SK-N-SH treated with all-trans-retinoic acid at 6 μM for 48 hours (cell line): ENCODE results near the gene ULBP1.
"Not testable (repeated sequence)": the region's sequence is repeated elsewhere in the genome, so short reads cannot be mapped to it uniquely, and the experiment has no call there.

Source experiments
- ATAC-seq: fragments of 200-7000 bp; cut with Tn5 transposase; 3 replicates; pipeline ENCODE4 v1.9.1; 2020; ENCODE audit warnings: mild to moderate bottlenecking, moderate library complexity
- ARNTL ChIP-seq: fragments of 450-650 bp; formaldehyde crosslinking; IDR thresholded peaks from 2 replicates; pipeline ENCODE4 v1.5.0; 2020; ENCODE audit warnings: low read depth, mild to moderate bottlenecking, moderate library complexity, borderline replicate concordance
- BACH2 ChIP-seq: fragments of 250-450 bp; sonication (Bioruptor Pico); IDR thresholded peaks from 2 replicates; pipeline ENCODE4 v1.9.0; 2021; ENCODE audit warnings: mild to moderate bottlenecking, borderline replicate concordance
- CSDC2 ChIP-seq: fragments of 250-450 bp; sonication (Bioruptor Pico); IDR thresholded peaks from 2 replicates; pipeline ENCODE4 v1.5.0; 2020; ENCODE audit warnings: mild to moderate bottlenecking, moderate library complexity
- ESRRG ChIP-seq: fragments of 250-450 bp; sonication (Bioruptor Pico); IDR thresholded peaks from 2 replicates; pipeline ENCODE4 v1.6.1; 2021; ENCODE audit warnings: mild to moderate bottlenecking
- GLIS3 ChIP-seq: fragments of 250-450 bp; sonication (Bioruptor Pico); IDR thresholded peaks from 2 replicates; pipeline ENCODE4 v1.5.0; 2020; ENCODE audit warnings: mild to moderate bottlenecking, moderate library complexity
- OSR1 ChIP-seq: fragments of 250-450 bp; sonication (Bioruptor Pico); IDR thresholded peaks from 2 replicates; pipeline ENCODE4 v1.8.0; 2022; ENCODE audit warnings: moderate library complexity, mild to moderate bottlenecking, inconsistent platforms
- PPARA ChIP-seq: fragments of 250-450 bp; sonication (Bioruptor Pico); IDR thresholded peaks from 2 replicates; pipeline ENCODE4 v1.5.0; 2020; ENCODE audit warnings: mild to moderate bottlenecking, borderline replicate concordance
- RARB ChIP-seq: fragments of 250-450 bp; sonication (Bioruptor Pico); IDR thresholded peaks from 2 replicates; pipeline ENCODE4 v1.8.0; 2021; ENCODE audit warnings: mild to moderate bottlenecking, moderate library complexity
- SNAI2 ChIP-seq: fragments of 250-450 bp; sonication (Bioruptor Pico); IDR thresholded peaks from 2 replicates; pipeline ENCODE4 v1.5.0; 2020; ENCODE audit warnings: mild to moderate bottlenecking, moderate library complexity
- TCF4 ChIP-seq: fragments of 250-450 bp; sonication (Bioruptor Pico); IDR thresholded peaks from 2 replicates; pipeline ENCODE4 v1.8.0; 2021; ENCODE audit warnings: mild to moderate bottlenecking, moderate library complexity, borderline replicate concordance
- TOX ChIP-seq: fragments of 250-450 bp; sonication (Bioruptor Pico); IDR thresholded peaks from 2 replicates; pipeline ENCODE4 v1.8.0; 2021; ENCODE audit warnings: mild to moderate bottlenecking, moderate library complexity, borderline replicate concordance
- ZC3H10 ChIP-seq: fragments of 250-450 bp; sonication (Bioruptor Pico); IDR thresholded peaks from 2 replicates; pipeline ENCODE4 v1.5.1; 2021; ENCODE audit warnings: mild to moderate bottlenecking, moderate library complexity
- ZFP3 ChIP-seq: fragments of 250-450 bp; sonication (Bioruptor Pico); IDR thresholded peaks from 2 replicates; pipeline ENCODE4 v1.5.0; 2020; ENCODE audit warnings: mild to moderate bottlenecking, moderate library complexity
- ZFP30 ChIP-seq: fragments of 450-650 bp; formaldehyde crosslinking; IDR thresholded peaks from 2 replicates; pipeline ENCODE4 v1.5.0; 2022; ENCODE audit warnings: mild to moderate bottlenecking, moderate library complexity
- ZNF565 ChIP-seq: fragments of 450-650 bp; formaldehyde crosslinking; conservative IDR thresholded peaks from 2 replicates; pipeline ENCODE4 v1.5.0; 2020; ENCODE audit warnings: low read depth, mild to moderate bottlenecking, moderate library complexity
- ZNF70 ChIP-seq: fragments of 450-650 bp; formaldehyde crosslinking; IDR thresholded peaks from 2 replicates; pipeline ENCODE4 v1.5.0; 2020; ENCODE audit warnings: mild to moderate bottlenecking, moderate library complexity
- ZNF8 ChIP-seq: fragments of 450-650 bp; formaldehyde crosslinking; IDR thresholded peaks from 2 replicates; pipeline ENCODE4 v1.5.0; 2020; ENCODE audit warnings: mild to moderate bottlenecking, moderate library complexity
- TF ChIP-seq, protein P1 (sequence below): fragments of 250-450 bp; sonication (Bioruptor Pico); IDR thresholded peaks from 2 replicates; pipeline ENCODE4 v1.5.1; 2021; ENCODE audit warnings: mild to moderate bottlenecking, moderate library complexity
- TF ChIP-seq, protein P2 (sequence below): fragments of 250-450 bp; sonication (Bioruptor Pico); IDR thresholded peaks from 2 replicates; pipeline ENCODE4 v1.5.1; 2020; ENCODE audit warnings: low read depth, mild to moderate bottlenecking, moderate library complexity
- TF ChIP-seq, protein P3 (sequence below): fragments of 250-450 bp; sonication (Bioruptor Pico); IDR thresholded peaks from 2 replicates; pipeline ENCODE4 v1.8.0; 2020; ENCODE audit warnings: mild to moderate bottlenecking, moderate library complexity, borderline replicate concordance
- TF ChIP-seq, protein P4 (sequence below): fragments of 250-450 bp; sonication (Bioruptor Pico); IDR thresholded peaks from 2 replicates; pipeline ENCODE4 v1.5.0; 2020; ENCODE audit warnings: mild to moderate bottlenecking, moderate library complexity
- TF ChIP-seq, protein P5 (sequence below): fragments of 250-450 bp; sonication (Bioruptor Pico); IDR thresholded peaks from 2 replicates; pipeline ENCODE4 v1.8.0; 2021; ENCODE audit warnings: low read depth, mild to moderate bottlenecking, moderate library complexity, borderline replicate concordance

The ULBP1 gene

DNA sequence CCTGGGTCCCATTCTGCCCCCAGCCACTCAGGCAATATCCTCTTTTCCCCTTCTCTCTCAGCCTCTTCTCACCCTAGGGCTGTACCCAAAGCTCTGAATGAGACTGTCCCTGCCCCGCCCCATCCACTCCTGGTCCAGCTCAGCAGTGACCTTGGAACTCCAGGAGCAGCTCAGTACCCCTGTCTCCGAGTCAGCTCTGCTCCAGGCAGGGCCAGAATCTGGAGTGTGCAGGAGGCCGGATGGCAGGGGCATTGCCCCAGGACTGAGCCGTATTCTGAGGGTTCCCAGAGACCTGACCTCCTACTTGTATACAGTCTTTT, 38.9 kb upstream of the ULBP1 start (continued):
- TF ChIP-seq ZFP3 (CRISPR knock-in tag) (no peak), ESRRG (CRISPR knock-in tag) (no peak), ZFP30 (no peak)

DNA sequence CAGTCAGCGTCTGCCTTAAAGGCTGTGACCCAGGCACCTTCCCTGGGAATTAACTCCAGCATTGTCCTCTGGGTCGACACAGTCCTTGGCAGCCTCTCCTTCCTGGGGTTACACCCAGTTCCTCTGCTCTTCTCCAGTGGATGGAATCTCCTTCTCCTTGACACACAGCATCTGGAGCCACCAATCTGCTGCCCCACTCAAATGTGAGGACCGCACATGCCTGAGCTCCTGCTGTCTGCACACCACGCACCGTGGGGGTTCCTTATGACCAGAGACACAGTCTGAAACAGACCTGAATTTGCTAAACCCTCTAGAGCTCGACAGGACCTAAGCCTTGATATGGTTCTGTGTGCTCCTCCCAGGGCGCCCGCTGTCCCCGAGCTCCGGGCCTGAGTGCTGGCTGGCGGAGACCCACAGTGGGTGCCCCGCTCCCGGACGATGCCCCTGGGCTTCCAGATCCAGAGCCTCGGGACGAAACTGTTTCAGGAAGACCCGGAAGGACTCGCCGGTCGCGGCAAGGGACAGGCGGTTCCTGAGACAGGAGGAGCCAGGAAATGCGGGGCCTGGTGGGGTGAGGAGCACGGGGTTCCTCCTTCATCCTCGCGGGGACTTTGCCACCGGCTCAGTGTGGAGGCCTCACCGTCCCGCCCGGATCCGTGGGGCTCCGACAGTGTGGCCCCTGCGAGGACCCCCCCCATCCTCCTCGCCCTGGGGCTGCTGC, 38.3 kb upstream of the ULBP1 start:
- peak; percentile 1; the same call in 2 of the 3 replicates for ATAC-seq
- TF ChIP-seq OSR1 (no peak), GLIS3 (CRISPR knock-in tag) (no peak), TCF4 (CRISPR knock-in tag) (no peak), SNAI2 (no peak), PPARA (CRISPR knock-in tag) (no peak), TOX (CRISPR knock-in tag) (no peak), ZNF8 (CRISPR knock-in tag) (no peak), ZNF70 (CRISPR knock-in tag) (no peak), RARB (CRISPR knock-in tag) (no peak), CSDC2 (CRISPR knock-in tag) (no peak)
- TF ChIP-seq, protein P1, sequence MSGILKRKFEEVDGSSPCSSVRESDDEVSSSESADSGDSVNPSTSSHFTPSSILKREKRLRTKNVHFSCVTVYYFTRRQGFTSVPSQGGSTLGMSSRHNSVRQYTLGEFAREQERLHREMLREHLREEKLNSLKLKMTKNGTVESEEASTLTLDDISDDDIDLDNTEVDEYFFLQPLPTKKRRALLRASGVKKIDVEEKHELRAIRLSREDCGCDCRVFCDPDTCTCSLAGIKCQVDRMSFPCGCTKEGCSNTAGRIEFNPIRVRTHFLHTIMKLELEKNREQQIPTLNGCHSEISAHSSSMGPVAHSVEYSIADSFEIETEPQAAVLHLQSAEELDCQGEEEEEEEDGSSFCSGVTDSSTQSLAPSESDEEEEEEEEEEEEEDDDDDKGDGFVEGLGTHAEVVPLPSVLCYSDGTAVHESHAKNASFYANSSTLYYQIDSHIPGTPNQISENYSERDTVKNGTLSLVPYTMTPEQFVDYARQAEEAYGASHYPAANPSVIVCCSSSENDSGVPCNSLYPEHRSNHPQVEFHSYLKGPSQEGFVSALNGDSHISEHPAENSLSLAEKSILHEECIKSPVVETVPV (CRISPR knock-in tag), result no peak
- TF ChIP-seq, protein P2, sequence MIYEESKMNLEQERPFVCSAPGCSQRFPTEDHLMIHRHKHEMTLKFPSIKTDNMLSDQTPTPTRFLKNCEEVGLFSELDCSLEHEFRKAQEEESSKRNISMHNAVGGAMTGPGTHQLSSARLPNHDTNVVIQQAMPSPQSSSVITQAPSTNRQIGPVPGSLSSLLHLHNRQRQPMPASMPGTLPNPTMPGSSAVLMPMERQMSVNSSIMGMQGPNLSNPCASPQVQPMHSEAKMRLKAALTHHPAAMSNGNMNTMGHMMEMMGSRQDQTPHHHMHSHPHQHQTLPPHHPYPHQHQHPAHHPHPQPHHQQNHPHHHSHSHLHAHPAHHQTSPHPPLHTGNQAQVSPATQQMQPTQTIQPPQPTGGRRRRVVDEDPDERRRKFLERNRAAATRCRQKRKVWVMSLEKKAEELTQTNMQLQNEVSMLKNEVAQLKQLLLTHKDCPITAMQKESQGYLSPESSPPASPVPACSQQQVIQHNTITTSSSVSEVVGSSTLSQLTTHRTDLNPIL (CRISPR knock-in tag), result no peak
- TF ChIP-seq, protein P3, sequence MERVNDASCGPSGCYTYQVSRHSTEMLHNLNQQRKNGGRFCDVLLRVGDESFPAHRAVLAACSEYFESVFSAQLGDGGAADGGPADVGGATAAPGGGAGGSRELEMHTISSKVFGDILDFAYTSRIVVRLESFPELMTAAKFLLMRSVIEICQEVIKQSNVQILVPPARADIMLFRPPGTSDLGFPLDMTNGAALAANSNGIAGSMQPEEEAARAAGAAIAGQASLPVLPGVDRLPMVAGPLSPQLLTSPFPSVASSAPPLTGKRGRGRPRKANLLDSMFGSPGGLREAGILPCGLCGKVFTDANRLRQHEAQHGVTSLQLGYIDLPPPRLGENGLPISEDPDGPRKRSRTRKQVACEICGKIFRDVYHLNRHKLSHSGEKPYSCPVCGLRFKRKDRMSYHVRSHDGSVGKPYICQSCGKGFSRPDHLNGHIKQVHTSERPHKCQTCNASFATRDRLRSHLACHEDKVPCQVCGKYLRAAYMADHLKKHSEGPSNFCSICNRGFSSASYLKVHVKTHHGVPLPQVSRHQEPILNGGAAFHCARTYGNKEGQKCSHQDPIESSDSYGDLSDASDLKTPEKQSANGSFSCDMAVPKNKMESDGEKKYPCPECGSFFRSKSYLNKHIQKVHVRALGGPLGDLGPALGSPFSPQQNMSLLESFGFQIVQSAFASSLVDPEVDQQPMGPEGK, result no peak

DNA sequence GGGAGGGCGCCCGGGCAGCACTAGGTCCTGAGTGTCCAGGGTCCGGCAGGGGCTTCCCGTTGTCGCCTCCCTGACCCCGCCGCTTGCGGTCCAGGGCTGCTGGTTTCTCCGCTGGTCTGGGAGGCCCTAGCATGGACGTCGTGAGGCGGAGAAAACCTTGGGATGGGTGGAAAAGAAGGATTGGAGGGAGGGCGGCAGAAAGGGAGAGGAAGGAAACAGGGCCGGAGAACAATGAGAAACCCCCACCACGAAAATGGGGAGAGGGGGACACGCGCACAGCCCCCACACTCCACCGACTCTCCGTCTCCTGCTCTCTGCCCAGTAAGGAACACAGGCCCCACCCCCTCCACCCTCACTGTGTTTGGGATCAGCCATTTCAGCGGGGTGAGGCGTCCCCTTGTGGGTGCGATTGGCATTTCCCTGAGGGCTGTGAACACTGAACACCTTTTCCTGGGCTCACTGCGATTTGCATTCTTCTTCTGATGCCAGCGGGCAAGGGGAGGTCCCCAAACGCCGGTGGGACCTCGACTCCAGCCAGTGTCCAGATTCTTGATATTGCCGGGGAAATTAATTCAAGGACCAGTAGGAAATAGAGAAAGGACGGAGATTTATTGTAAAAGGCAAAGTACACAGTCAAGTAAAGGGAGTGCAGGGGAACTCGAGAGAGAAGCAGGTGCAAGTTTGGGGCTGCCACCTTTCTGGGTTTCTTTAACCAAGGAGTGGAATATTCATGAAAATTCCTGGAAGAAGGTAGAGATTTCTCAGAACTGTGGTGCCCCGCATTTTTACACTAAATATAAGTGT, 37.6 kb upstream of the ULBP1 start:
- no peak for TF ChIP-seq TOX (CRISPR knock-in tag)
- TF ChIP-seq, protein P2 (CRISPR knock-in tag), result no peak
- no peak for TF ChIP-seq BACH2 (CRISPR knock-in tag)
- TF ChIP-seq, all 23 proteins: peak for 0
- peak; percentile 87 for ATAC-seq

DNA sequence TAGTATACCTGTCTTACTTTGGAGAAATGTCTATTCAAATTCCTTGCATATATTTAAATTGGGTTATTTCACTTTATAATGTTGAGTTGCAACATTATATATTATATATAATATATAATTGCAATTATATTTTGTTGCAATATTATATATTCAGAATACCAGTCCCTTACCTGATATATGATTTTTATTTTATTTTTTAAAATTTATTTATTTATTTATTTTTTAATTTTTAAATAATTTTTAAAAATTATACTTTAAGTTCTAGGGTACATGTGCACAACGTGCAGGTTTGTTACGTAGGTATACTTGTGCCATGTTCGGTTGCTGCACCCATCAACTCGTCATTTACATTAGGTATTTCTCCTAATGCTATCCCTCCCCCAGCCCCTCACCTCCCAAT, 36.7 kb upstream of the ULBP1 start:
- ATAC-seq, result not testable (repeated sequence)

DNA sequence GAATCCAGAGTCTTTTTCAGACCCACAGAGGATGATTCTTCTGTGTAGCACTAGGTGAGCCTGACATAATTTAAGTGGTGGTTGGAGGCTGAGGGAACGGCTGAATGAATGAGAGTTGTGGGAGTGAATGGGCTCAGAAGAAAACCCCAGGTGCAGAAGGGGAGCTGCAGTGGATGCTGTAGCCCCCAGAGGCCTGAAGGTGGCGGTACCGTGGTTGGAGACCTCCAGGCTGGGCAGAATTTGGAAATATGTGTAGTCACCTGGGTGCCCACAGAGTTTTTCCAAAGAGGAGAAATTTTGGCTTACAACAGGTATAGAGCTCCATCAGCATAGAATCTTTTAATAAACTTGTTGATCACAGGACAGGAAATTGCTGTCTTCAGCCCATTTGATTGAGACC, 34.3 kb upstream of the ULBP1 start:
- ATAC-seq, result no peak
- TF ChIP-seq, protein P4, sequence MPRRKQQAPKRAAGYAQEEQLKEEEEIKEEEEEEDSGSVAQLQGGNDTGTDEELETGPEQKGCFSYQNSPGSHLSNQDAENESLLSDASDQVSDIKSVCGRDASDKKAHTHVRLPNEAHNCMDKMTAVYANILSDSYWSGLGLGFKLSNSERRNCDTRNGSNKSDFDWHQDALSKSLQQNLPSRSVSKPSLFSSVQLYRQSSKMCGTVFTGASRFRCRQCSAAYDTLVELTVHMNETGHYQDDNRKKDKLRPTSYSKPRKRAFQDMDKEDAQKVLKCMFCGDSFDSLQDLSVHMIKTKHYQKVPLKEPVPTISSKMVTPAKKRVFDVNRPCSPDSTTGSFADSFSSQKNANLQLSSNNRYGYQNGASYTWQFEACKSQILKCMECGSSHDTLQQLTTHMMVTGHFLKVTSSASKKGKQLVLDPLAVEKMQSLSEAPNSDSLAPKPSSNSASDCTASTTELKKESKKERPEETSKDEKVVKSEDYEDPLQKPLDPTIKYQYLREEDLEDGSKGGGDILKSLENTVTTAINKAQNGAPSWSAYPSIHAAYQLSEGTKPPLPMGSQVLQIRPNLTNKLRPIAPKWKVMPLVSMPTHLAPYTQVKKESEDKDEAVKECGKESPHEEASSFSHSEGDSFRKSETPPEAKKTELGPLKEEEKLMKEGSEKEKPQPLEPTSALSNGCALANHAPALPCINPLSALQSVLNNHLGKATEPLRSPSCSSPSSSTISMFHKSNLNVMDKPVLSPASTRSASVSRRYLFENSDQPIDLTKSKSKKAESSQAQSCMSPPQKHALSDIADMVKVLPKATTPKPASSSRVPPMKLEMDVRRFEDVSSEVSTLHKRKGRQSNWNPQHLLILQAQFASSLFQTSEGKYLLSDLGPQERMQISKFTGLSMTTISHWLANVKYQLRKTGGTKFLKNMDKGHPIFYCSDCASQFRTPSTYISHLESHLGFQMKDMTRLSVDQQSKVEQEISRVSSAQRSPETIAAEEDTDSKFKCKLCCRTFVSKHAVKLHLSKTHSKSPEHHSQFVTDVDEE (CRISPR knock-in tag), result no peak
- TF ChIP-seq ARNTL (CRISPR knock-in tag) (no peak), ZNF565 (CRISPR knock-in tag) (no peak), CSDC2 (CRISPR knock-in tag) (no peak), ZC3H10 (no peak), TCF4 (CRISPR knock-in tag) (no peak)
- TF ChIP-seq, protein P3, result no peak
- TF ChIP-seq, protein P5, sequence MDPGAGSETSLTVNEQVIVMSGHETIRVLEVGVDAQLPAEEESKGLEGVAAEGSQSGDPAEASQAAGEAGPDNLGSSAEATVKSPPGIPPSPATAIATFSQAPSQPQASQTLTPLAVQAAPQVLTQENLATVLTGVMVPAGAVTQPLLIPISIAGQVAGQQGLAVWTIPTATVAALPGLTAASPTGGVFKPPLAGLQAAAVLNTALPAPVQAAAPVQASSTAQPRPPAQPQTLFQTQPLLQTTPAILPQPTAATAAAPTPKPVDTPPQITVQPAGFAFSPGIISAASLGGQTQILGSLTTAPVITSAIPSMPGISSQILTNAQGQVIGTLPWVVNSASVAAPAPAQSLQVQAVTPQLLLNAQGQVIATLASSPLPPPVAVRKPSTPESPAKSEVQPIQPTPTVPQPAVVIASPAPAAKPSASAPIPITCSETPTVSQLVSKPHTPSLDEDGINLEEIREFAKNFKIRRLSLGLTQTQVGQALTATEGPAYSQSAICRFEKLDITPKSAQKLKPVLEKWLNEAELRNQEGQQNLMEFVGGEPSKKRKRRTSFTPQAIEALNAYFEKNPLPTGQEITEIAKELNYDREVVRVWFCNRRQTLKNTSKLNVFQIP (CRISPR knock-in tag), result no peak
